ENCODE data around the gene MAPK11.

MAPK11 gene

DNA sequence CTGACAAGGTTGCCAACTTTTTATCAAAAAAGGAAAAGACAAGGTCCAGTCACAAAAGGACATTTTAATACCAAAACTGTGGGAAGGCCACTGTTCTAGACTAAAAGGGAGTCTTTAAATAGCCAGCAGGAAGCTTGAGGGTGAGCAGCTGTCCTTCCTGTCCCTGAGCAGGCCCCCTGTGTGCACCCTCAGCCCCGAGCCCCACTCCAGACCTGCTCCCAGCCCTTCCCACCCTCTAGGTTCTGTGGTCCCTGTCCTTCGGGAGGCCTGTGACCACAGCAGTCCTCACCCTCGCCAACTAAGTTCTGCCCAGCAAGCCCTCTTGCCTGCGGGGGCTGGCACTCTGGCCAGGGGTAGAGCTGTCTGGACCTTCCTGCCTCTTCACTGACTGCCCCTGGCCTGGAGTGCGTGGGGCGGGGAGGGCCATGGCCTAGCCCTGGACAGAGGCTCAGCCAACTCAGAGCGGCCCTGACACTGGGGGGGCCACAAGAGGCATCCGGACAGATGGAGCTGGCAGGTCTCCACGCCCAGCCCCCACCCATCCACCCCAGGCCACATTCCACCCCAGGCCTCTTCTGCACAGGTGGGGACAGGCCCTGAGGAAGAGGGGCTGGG, 38.9 kb upstream of the MAPK11 start:
- no peak for TF ChIP-seq ZNF8 (CRISPR knock-in tag; IDR thresholded peaks at IDR 0.05)
- no peak for TF ChIP-seq ZC3H10 (CRISPR knock-in tag; IDR thresholded peaks at IDR 0.05)
- TF ChIP-seq ZFP30 (CRISPR knock-in tag; IDR thresholded peaks at IDR 0.05) = no peak
- no peak for TF ChIP-seq ZFP3 (CRISPR knock-in tag; IDR thresholded peaks at IDR 0.05)
- no peak for TF ChIP-seq GLIS3 (CRISPR knock-in tag; IDR thresholded peaks at IDR 0.05)
- TF ChIP-seq, protein P1, sequence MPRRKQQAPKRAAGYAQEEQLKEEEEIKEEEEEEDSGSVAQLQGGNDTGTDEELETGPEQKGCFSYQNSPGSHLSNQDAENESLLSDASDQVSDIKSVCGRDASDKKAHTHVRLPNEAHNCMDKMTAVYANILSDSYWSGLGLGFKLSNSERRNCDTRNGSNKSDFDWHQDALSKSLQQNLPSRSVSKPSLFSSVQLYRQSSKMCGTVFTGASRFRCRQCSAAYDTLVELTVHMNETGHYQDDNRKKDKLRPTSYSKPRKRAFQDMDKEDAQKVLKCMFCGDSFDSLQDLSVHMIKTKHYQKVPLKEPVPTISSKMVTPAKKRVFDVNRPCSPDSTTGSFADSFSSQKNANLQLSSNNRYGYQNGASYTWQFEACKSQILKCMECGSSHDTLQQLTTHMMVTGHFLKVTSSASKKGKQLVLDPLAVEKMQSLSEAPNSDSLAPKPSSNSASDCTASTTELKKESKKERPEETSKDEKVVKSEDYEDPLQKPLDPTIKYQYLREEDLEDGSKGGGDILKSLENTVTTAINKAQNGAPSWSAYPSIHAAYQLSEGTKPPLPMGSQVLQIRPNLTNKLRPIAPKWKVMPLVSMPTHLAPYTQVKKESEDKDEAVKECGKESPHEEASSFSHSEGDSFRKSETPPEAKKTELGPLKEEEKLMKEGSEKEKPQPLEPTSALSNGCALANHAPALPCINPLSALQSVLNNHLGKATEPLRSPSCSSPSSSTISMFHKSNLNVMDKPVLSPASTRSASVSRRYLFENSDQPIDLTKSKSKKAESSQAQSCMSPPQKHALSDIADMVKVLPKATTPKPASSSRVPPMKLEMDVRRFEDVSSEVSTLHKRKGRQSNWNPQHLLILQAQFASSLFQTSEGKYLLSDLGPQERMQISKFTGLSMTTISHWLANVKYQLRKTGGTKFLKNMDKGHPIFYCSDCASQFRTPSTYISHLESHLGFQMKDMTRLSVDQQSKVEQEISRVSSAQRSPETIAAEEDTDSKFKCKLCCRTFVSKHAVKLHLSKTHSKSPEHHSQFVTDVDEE (CRISPR knock-in tag; IDR thresholded peaks at IDR 0.05) = no peak
- no peak for TF ChIP-seq ESRRG (CRISPR knock-in tag; IDR thresholded peaks at IDR 0.05)
- TF ChIP-seq ISL1 (CRISPR knock-in tag; IDR thresholded peaks at IDR 0.05) = no peak

DNA sequence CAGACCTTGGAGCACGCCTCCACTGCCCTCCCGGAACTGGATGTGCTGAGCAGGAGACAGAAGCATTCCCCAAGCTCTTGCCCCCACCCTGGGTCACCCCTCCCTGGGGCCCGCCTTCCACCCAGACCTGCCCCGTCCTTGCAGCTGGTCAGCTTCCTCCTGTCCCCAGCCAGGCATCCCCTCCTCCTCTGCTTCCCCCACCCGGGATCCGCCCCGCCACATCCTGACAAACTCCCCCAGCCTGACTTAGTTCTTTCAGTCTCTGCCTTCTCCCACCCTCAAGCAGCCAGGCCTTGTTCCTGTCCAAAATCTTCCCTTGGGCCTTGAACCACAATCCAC, 38.4 kb upstream of the MAPK11 start:
- ATAC-seq = peak; percentile 10
- TF ChIP-seq ZNF70 (CRISPR knock-in tag; IDR thresholded peaks at IDR 0.05) = no peak
- no peak for TF ChIP-seq ZFP30 (CRISPR knock-in tag; IDR thresholded peaks at IDR 0.05)
- no peak for TF ChIP-seq ZC3H10 (CRISPR knock-in tag; IDR thresholded peaks at IDR 0.05)
- TF ChIP-seq ZNF565 (CRISPR knock-in tag; conservative IDR thresholded peaks at IDR 0.05; ENCODE audit: low read depth) = no peak
- TF ChIP-seq GLIS3 (CRISPR knock-in tag; IDR thresholded peaks at IDR 0.05) = no peak
- TF ChIP-seq ESRRG (CRISPR knock-in tag; IDR thresholded peaks at IDR 0.05) = no peak
- TF ChIP-seq, protein P2, sequence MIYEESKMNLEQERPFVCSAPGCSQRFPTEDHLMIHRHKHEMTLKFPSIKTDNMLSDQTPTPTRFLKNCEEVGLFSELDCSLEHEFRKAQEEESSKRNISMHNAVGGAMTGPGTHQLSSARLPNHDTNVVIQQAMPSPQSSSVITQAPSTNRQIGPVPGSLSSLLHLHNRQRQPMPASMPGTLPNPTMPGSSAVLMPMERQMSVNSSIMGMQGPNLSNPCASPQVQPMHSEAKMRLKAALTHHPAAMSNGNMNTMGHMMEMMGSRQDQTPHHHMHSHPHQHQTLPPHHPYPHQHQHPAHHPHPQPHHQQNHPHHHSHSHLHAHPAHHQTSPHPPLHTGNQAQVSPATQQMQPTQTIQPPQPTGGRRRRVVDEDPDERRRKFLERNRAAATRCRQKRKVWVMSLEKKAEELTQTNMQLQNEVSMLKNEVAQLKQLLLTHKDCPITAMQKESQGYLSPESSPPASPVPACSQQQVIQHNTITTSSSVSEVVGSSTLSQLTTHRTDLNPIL (CRISPR knock-in tag; IDR thresholded peaks at IDR 0.05; ENCODE audit: low read depth) = no peak
- no peak for TF ChIP-seq RARB (CRISPR knock-in tag; IDR thresholded peaks at IDR 0.05)
- TF ChIP-seq ZFP3 (CRISPR knock-in tag; IDR thresholded peaks at IDR 0.05) = no peak
- no peak for TF ChIP-seq CSDC2 (CRISPR knock-in tag; IDR thresholded peaks at IDR 0.05)
- no peak for TF ChIP-seq ZNF8 (CRISPR knock-in tag; IDR thresholded peaks at IDR 0.05)
- no peak for TF ChIP-seq BACH2 (CRISPR knock-in tag; IDR thresholded peaks at IDR 0.05; ENCODE audit: borderline replicate concordance)
- TF ChIP-seq PPARA (CRISPR knock-in tag; IDR thresholded peaks at IDR 0.05; ENCODE audit: borderline replicate concordance) = no peak
- no peak for TF ChIP-seq ARNTL (CRISPR knock-in tag; IDR thresholded peaks at IDR 0.05; ENCODE audit: borderline replicate concordance, low read depth)
- no peak for TF ChIP-seq OSR1 (CRISPR knock-in tag; IDR thresholded peaks at IDR 0.05)

More for the DNA sequence above, 38.9 kb upstream of the MAPK11 start:
- no peak for ATAC-seq

DNA sequence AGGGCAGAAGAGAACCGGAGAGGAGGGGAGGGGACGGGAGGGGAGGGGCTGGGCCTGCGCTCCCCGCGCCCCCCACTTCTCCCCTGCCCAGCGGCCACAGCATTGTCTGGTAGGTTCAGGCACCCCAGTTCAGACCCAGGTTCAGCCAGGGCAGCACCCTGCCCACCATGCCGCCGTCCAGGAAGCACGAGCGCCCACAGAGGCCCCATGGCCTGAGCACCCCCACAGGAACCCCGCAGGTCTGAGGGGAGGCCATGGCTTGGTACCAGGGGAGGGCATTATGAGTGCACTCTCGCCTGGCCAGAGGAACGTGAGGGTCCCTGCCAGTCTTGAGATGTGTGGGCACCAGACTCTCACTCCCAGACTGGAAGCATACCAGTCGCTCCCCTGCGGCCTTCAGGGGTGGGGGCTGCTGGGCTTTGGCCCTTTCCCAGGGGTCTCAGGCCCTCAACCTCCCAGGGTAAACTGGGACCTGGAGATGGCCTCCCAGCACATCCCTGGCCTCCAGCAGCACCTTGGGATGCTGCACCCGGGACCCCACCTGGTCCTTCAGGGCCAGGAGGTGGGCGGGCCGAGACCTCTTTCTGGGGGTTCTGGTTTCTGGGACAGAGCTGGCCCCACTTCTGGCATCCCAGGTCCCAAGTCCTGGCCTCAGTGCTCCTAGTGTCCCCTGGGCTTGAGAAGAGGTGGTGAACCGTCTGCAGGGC, 37.9 kb upstream of the MAPK11 start:
- TF ChIP-seq, protein P2 (CRISPR knock-in tag; IDR thresholded peaks at IDR 0.05; ENCODE audit: low read depth) = no peak
- TF ChIP-seq CSDC2 (CRISPR knock-in tag; IDR thresholded peaks at IDR 0.05) = no peak
- TF ChIP-seq GLIS3 (CRISPR knock-in tag; IDR thresholded peaks at IDR 0.05) = no peak
- TF ChIP-seq ESRRG (CRISPR knock-in tag; IDR thresholded peaks at IDR 0.05) = no peak
- TF ChIP-seq OSR1 (CRISPR knock-in tag; IDR thresholded peaks at IDR 0.05) = no peak
- no peak for TF ChIP-seq ZNF8 (CRISPR knock-in tag; IDR thresholded peaks at IDR 0.05)
- ATAC-seq = peak; percentile 2

DNA sequence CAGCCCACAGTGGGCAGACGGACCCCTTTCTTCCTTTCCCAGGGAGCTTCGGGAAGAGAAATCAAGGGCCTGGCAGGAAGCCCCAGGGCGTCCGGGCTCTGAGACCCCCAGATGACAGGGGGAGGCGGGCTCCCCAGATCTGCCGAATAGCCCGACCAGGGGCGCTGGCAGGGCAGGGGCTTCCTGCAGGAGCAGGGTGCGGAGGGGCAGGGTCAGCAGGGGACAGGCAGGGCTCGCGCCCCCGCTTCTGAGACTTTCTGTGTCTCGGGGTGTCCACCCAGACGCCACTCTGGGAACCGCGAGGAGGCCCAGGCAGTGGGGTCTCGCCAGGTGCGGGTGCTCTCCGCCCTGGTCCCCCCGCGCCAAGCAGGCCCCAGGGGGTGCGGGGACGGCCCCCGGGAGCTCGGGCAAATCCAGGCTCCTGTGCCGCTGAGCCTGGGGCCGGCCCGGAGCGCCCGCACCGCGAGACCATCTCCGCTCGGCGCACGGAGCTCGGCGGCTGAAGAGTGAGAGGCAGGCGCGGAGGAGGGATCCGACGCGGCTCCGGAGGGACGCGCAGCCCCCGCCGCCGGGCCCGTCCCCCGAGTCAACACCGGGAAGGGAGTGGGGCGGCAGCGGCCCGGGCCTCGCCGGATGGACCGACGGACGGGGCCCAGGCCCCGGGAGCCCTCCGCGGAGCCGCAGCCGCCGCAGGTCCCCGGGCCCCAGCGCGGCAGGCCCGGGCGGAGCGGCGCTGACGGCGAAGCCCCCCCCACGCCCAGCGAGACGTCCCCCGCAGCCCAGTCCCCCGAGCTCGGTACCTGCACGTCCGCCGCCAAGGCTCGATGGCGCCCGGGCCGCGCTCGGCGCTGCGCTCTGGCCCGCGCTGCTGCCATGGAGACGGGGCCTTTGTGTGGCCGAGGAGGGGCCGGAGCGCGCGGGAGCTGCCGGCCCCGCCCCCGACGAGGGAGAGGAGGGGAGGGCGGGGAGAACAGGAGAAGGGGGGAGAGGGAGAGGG, 36.9 kb upstream of the MAPK11 start, which contains the start of gene PLXNB2:
TSS of gene PLXNB2 (minus strand) at position 894 of the 997 bp plus-strand sequence. CDS start 17,062 bp downstream, outside the sequence.
- ATAC-seq = peak; percentile 10; the same call in 2 of the 3 replicates
- TF ChIP-seq ZNF8 (CRISPR knock-in tag; IDR thresholded peaks at IDR 0.05) = no peak
- TF ChIP-seq, protein P3, sequence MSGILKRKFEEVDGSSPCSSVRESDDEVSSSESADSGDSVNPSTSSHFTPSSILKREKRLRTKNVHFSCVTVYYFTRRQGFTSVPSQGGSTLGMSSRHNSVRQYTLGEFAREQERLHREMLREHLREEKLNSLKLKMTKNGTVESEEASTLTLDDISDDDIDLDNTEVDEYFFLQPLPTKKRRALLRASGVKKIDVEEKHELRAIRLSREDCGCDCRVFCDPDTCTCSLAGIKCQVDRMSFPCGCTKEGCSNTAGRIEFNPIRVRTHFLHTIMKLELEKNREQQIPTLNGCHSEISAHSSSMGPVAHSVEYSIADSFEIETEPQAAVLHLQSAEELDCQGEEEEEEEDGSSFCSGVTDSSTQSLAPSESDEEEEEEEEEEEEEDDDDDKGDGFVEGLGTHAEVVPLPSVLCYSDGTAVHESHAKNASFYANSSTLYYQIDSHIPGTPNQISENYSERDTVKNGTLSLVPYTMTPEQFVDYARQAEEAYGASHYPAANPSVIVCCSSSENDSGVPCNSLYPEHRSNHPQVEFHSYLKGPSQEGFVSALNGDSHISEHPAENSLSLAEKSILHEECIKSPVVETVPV (CRISPR knock-in tag; IDR thresholded peaks at IDR 0.05) = no peak

All from SK-N-SH treated with all-trans-retinoic acid at 6 μM for 48 hours (cell line).